T-helper 1 cell treated with Interleukin-12 subunit alpha and Interleukin-12 subunit beta and Interleukin-4 antibody, amounts not matched to agents 30 ng/mL and 1 ng/mL, for 36 hours (primary cell): ENCODE measurements around the gene KLK5. TPM values are rescaled to one million over a fixed set of nuclear protein-coding genes. Genes with fewer than 3 reads are reported as not detected.
"Not testable (repeated sequence)": the region's sequence is repeated elsewhere in the genome, so short reads cannot be mapped to it uniquely, and the experiment has no call there.

Source experiments
- intact Hi-C: fragments of 100-400 bp; cut with micrococcal nuclease; formaldehyde crosslinking; loops from one replicate; pipeline ENCODE4 v1.15.1; 2024
- total RNA-seq: library from RNA; stranded (reverse); gene quantifications from 2 replicates; pipeline ENCODE4 v1.2.3, GENCODE V29; 2022

Gene KLK5
- not detected in 2 replicates for total RNA-seq

GRCh38 chr19:50952910-50953309, at the start of gene KLK5:
Gene KLK5 (minus strand): TSS chr19:50953038. CDS start chr19:50952657, 381 bp downstream.
- intact Hi-C loops: no loop called here

GRCh38 chr19:51002089-51002532, 49.3 kb upstream of the KLK5 start:
- intact Hi-C loops: no loop called here

GRCh38 chr19:51001515-51001914, 48.7 kb upstream of the KLK5 start, which contains the start of gene KLK8:
Gene KLK8 (minus strand): TSS chr19:51001604. CDS start chr19:51001167, 437 bp downstream.
- intact Hi-C loops: no loop called here

- intact Hi-C loops: no loop called here
These were observed 48.1 kb upstream of the KLK5 start for GRCh38 chr19:51000981-51001380.

- intact Hi-C loops: no loop called here
These were observed 47.6 kb upstream of the KLK5 start for GRCh38 chr19:51000426-51000825.

GRCh38 chr19:50998686-50999085, 45.8 kb upstream of the KLK5 start:
- intact Hi-C loops: no loop called here

- intact Hi-C loops: no loop called here
These were observed 45.2 kb upstream of the KLK5 start for GRCh38 chr19:50998061-50998460.

GRCh38 chr19:50994129-50994528, 41.3 kb upstream of the KLK5 start:
- intact Hi-C loops: no loop called here

- intact Hi-C loops: no loop called here
These were observed 39.8 kb upstream of the KLK5 start for GRCh38 chr19:50992666-50993035.

GRCh38 chr19:50984416-50984815, 31.6 kb upstream of the KLK5 start:
- intact Hi-C loops: not testable (repeated sequence)

GRCh38 chr19:50983625-50984292, 30.9 kb upstream of the KLK5 start, which contains the start of gene KLK7:
Gene KLK7 (minus strand): TSS chr19:50983917. CDS start chr19:50982399, 1,518 bp downstream.
- intact Hi-C loops: no loop called here

GRCh38 chr19:50982186-50982585, 29.3 kb upstream of the KLK5 start:
- intact Hi-C loops: no loop called here

- intact Hi-C loops: no loop called here
These were observed 28.8 kb upstream of the KLK5 start for GRCh38 chr19:50981587-50982146.

GRCh38 chr19:50980208-50980607, 27.4 kb upstream of the KLK5 start:
- intact Hi-C loops: no loop called here

GRCh38 chr19:50979758-50980157, 26.9 kb upstream of the KLK5 start:
- intact Hi-C loops: no loop called here

- intact Hi-C loops: no loop called here
These were observed 26.0 kb upstream of the KLK5 start for GRCh38 chr19:50978772-50979390.

- intact Hi-C loops: no loop called here
These were observed 24.8 kb upstream of the KLK5 start for GRCh38 chr19:50977626-50978025.

- intact Hi-C loops: no loop called here
These were observed 22.9 kb upstream of the KLK5 start for GRCh38 chr19:50975766-50976165.

GRCh38 chr19:50974702-50975556, 22.1 kb upstream of the KLK5 start:
- intact Hi-C loops: no loop called here

- intact Hi-C loops: no loop called here
These were observed 20.0 kb upstream of the KLK5 start for GRCh38 chr19:50972795-50973376.

- intact Hi-C loops: not testable (repeated sequence)
These were observed 17.0 kb upstream of the KLK5 start for GRCh38 chr19:50969810-50970209.
